Stimulated activated CD4-positive, alpha-beta T cell treated with anti-CD3 and anti-CD28 coated beads, Interleukin-15, amount 100 ng/mL, for 48 hours (primary cell): ENCODE data around the gene KRT14.
"Not testable (repeated sequence)": the region's sequence is repeated elsewhere in the genome, so short reads cannot be mapped to it uniquely, and the experiment has no call there.

ENCODE experiments used
- DNase-seq, 2 donors: peaks; one replicate each; pipeline ENCODE4 v3.0.0-alpha.2; 2020; ENCODE audit warnings: low read depth in 2 of 2

KRT14 gene

GRCh38 chr17:41547921-41548843, 38.5 kb downstream of the KRT14 start:
- DNase-seq, result peak; percentile 71 to 78

- no peak for DNase-seq
Observed at GRCh38 chr17:41547378-41547841, 39.3 kb downstream of the KRT14 start.

GRCh38 chr17:41546819-41547218, 39.9 kb downstream of the KRT14 start:
- no peak for DNase-seq

GRCh38 chr17:41545829-41546410, 40.8 kb downstream of the KRT14 start:
- DNase-seq, result no peak

GRCh38 chr17:41544935-41545334, 41.8 kb downstream of the KRT14 start:
- DNase-seq, result no peak

GRCh38 chr17:41544491-41544892, 42.2 kb downstream of the KRT14 start:
- DNase-seq, result no peak

GRCh38 chr17:41542786-41543185, 43.9 kb downstream of the KRT14 start:
- not testable (repeated sequence) for DNase-seq

GRCh38 chr17:41542357-41542756, 44.3 kb downstream of the KRT14 start:
- no peak for DNase-seq

- DNase-seq, result no peak
Observed at GRCh38 chr17:41540921-41541625, 45.6 kb downstream of the KRT14 start.

- DNase-seq, result no peak
Observed at GRCh38 chr17:41539979-41540701, 46.6 kb downstream of the KRT14 start.

- DNase-seq, result no peak
Observed at GRCh38 chr17:41539071-41539492, 47.6 kb downstream of the KRT14 start.

- DNase-seq, result no peak
Observed at GRCh38 chr17:41538565-41538991, 48.1 kb downstream of the KRT14 start.

- no peak for DNase-seq
Observed at GRCh38 chr17:41537990-41538389, 48.7 kb downstream of the KRT14 start.

- DNase-seq, result no peak
Observed at GRCh38 chr17:41537614-41537954, 49.1 kb downstream of the KRT14 start.

GRCh38 chr17:41536741-41537613, 49.7 kb downstream of the KRT14 start:
- DNase-seq, result no peak

- DNase-seq, result no peak
Observed at GRCh38 chr17:41535764-41536481, 50.8 kb downstream of the KRT14 start.

- DNase-seq, result no peak
Observed at GRCh38 chr17:41534899-41535546, 51.7 kb downstream of the KRT14 start.

GRCh38 chr17:41533613-41534012, 53.1 kb downstream of the KRT14 start:
- no peak for DNase-seq

- no peak for DNase-seq
Observed at GRCh38 chr17:41532947-41533570, 53.6 kb downstream of the KRT14 start.
